ENCODE results near the gene FBXO31. TPM values are rescaled to one million over a fixed set of nuclear protein-coding genes. Genes with fewer than 3 reads are reported as not detected.

The FBXO31 gene
- total and polyA plus RNA-seq, 2 of the 8 experiments (the other 6 are each of a cell fraction or from before 2014, with no cell fraction given), result 8.3 to 21.6 TPM

DNA sequence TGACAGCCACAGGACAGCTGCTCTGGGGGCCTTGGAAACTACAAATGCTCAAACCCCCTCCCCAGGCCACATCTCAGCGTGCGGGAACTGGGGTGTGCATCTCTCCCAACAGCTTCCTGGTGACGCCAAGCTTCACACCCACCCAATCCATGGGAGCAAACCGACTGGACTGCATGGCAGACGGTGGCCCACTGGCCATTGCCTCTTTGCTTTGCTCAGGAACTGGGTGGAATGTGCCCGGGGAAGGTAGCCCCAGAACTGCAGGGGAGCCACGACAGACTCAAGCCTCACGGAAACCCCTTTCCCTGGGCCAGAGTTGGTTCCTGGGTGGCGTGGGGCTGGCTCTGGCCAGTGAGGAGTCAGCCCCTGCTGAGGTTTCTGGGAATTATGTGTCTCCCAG lies 61.2 kb downstream of the FBXO31 start (continued):
- TF ChIP-seq ZNF274 (IDR thresholded peaks at IDR 0.05; ENCODE audit: borderline replicate concordance, extremely low read depth, low read length), result no peak
- no peak for TF ChIP-seq EZH2 (IDR thresholded peaks at IDR 0.05; ENCODE audit: low read depth, low read length, severe bottlenecking)
- TF ChIP-seq, protein P1, sequence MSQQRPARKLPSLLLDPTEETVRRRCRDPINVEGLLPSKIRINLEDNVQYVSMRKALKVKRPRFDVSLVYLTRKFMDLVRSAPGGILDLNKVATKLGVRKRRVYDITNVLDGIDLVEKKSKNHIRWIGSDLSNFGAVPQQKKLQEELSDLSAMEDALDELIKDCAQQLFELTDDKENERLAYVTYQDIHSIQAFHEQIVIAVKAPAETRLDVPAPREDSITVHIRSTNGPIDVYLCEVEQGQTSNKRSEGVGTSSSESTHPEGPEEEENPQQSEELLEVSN (IDR thresholded peaks at IDR 0.05), result no peak
- no peak for TF ChIP-seq RBBP5 (IDR thresholded peaks at IDR 0.05; ENCODE audit: borderline replicate concordance, low read depth, low read length)
- no peak for TF ChIP-seq TBP (IDR thresholded peaks at IDR 0.05; ENCODE audit: low read depth, low read length)
- no peak for TF ChIP-seq SUZ12 (IDR thresholded peaks at IDR 0.05; ENCODE audit: low read length)
- TF ChIP-seq NANOG (IDR thresholded peaks at IDR 0.05; ENCODE audit: insufficient read depth, low read depth, low read length, poor library complexity, severe bottlenecking), result no peak

Data from H1 (cell line).